ENCODE measurements around the gene THADA. TPM values are rescaled to one million over a fixed set of nuclear protein-coding genes. Genes with fewer than 3 reads are reported as not detected.

The THADA gene
- total and polyA plus RNA-seq, 10 donors: 14.2 to 51.3 (median 40.0) TPM

- peaks cover 30 to 78% (median 65%) of the 10 kb centered on the region in 6 donors for H3K4me1 ChIP-seq
- peak overlapping the region; percentile 73 to 99 (median 90) for H3K4me3 ChIP-seq
- peak; percentile 23 for DNase-seq
Measured at GRCh38 chr2:43220760-43221123, 375.1 kb downstream of the THADA start.

GRCh38 chr2:43220229-43220751 lies 375.5 kb downstream of the THADA start:
- H3K4me3 ChIP-seq: peak overlapping the region in 7 of 8 donors; percentile 73 to 99 (median 92)

More at GRCh38 chr2:43220760-43221123, 375.1 kb downstream of the THADA start:
- no peak for TF ChIP-seq CTCF (IDR thresholded peaks at IDR 0.05 in 8 of 11, conservative IDR thresholded peaks at IDR 0.05 in 3 of 11)
- TF ChIP-seq POLR2A (IDR thresholded peaks at IDR 0.05): no peak
- TF ChIP-seq POLR2AphosphoS5 (IDR thresholded peaks at IDR 0.05): no peak
- 4 to 18% (median 8%) methylated on average over 5 of the region's 5 CpGs for WGBS, 5 donors
- intact Hi-C loops (cut with DNase I; ENCODE audit: low total_unique reads): loop anchor here (5.0 to 10.0 kb wide), 2 partner anchors 88 to 246 kb away; no protein-coding TSS in a partner anchor
- no peaks in the 10 kb centered on the region for H3K9me3 ChIP-seq
- H3K27me3 ChIP-seq (replicated peaks in 1 of 7): no peaks in the 10 kb centered on the region
- peak overlapping the region; percentile 93 to 100 (median 99) for H3K27ac ChIP-seq
- peaks cover 0 to 47% (median 28%) of the 10 kb centered on the region in 6 donors for H3K36me3 ChIP-seq

GRCh38 chr2:43219383-43220228 lies 376.2 kb downstream of the THADA start:
- Histone ChIP-seq H3K9me3 (no peaks in the 10 kb centered on the region), H3K4me1 (peaks cover 30 to 88% (median 66%) of the 10 kb centered on the region in 6 donors), H3K27ac (peak overlapping the region; percentile 93 to 100 (median 99)), H3K27me3 (replicated peaks in 1 of 7) (no peaks in the 10 kb centered on the region), H3K4me3 (peak overlapping the region; percentile 26 to 99 (median 90)), H3K36me3 (peaks cover 0 to 36% (median 20%) of the 10 kb centered on the region in 6 donors)
- peak; percentile 90 to 97 (median 91) for TF ChIP-seq POLR2AphosphoS5 (IDR thresholded peaks at IDR 0.05)
- peak in 2 of 3 donors; percentile 61 to 89 for TF ChIP-seq POLR2A (IDR thresholded peaks at IDR 0.05)
- TF ChIP-seq CTCF (IDR thresholded peaks at IDR 0.05 in 8 of 11, conservative IDR thresholded peaks at IDR 0.05 in 3 of 11): peak in 2 of 11 experiments; percentile 4 to 14
- DNase-seq: peak; percentile 97
- intact Hi-C loops (cut with DNase I; ENCODE audit: low total_unique reads): loop anchor here (5.0 to 10.0 kb wide), 2 partner anchors 87 to 245 kb away; no protein-coding TSS in a partner anchor
- 0 to 2% (median 1%) methylated on average over 19 to 35 of the region's 35 CpGs for WGBS, 5 donors

More at GRCh38 chr2:43220229-43220751, 375.5 kb downstream of the THADA start:
- no peak for DNase-seq
- no peaks in the 10 kb centered on the region for H3K9me3 ChIP-seq
- WGBS, 5 donors: 1 to 3% (median 2%) methylated on average over 9 to 10 of the region's 10 CpGs
- intact Hi-C loops (cut with DNase I; ENCODE audit: low total_unique reads): loop anchor here (5.0 to 10.0 kb wide), 2 partner anchors 88 to 245 kb away; no protein-coding TSS in a partner anchor
- peak in 1 of 3 donors; percentile 8 for TF ChIP-seq POLR2A (IDR thresholded peaks at IDR 0.05)
- peak in 2 of 11 experiments; percentile 4 to 7 for TF ChIP-seq CTCF (IDR thresholded peaks at IDR 0.05 in 8 of 11, conservative IDR thresholded peaks at IDR 0.05 in 3 of 11)
- peak in 1 of 3 donors; percentile 6 for TF ChIP-seq POLR2AphosphoS5 (IDR thresholded peaks at IDR 0.05)
- peak overlapping the region; percentile 93 to 100 (median 99) for H3K27ac ChIP-seq
- peaks cover 0 to 42% (median 27%) of the 10 kb centered on the region in 6 donors for H3K36me3 ChIP-seq
- peaks cover 30 to 82% (median 66%) of the 10 kb centered on the region in 6 donors for H3K4me1 ChIP-seq
- no peaks in the 10 kb centered on the region for H3K27me3 ChIP-seq (replicated peaks in 1 of 7)
